A549 treated with AZD9567 at 1 μM for 4 hours (cell line): ENCODE results near the gene CDH15. TPM values are rescaled to one million over a fixed set of nuclear protein-coding genes. Genes with fewer than 3 reads are reported as not detected.

ENCODE experiments used
- total RNA-seq: library from RNA; stranded (reverse); fragments of 200-300 nt; extraction: Qiagen RNA extraction; gene quantifications from 5 replicates; pipeline ENCODE4 v1.2.3, GENCODE V29; 2022; ENCODE audit not compliant: insufficient read depth

The CDH15 gene, protein sequence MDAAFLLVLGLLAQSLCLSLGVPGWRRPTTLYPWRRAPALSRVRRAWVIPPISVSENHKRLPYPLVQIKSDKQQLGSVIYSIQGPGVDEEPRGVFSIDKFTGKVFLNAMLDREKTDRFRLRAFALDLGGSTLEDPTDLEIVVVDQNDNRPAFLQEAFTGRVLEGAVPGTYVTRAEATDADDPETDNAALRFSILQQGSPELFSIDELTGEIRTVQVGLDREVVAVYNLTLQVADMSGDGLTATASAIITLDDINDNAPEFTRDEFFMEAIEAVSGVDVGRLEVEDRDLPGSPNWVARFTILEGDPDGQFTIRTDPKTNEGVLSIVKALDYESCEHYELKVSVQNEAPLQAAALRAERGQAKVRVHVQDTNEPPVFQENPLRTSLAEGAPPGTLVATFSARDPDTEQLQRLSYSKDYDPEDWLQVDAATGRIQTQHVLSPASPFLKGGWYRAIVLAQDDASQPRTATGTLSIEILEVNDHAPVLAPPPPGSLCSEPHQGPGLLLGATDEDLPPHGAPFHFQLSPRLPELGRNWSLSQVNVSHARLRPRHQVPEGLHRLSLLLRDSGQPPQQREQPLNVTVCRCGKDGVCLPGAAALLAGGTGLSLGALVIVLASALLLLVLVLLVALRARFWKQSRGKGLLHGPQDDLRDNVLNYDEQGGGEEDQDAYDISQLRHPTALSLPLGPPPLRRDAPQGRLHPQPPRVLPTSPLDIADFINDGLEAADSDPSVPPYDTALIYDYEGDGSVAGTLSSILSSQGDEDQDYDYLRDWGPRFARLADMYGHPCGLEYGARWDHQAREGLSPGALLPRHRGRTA
- total RNA-seq: 0.07 to 0.15 TPM (median 0.13 TPM) in 4 of 5 replicates, not detected in the other

DNA sequence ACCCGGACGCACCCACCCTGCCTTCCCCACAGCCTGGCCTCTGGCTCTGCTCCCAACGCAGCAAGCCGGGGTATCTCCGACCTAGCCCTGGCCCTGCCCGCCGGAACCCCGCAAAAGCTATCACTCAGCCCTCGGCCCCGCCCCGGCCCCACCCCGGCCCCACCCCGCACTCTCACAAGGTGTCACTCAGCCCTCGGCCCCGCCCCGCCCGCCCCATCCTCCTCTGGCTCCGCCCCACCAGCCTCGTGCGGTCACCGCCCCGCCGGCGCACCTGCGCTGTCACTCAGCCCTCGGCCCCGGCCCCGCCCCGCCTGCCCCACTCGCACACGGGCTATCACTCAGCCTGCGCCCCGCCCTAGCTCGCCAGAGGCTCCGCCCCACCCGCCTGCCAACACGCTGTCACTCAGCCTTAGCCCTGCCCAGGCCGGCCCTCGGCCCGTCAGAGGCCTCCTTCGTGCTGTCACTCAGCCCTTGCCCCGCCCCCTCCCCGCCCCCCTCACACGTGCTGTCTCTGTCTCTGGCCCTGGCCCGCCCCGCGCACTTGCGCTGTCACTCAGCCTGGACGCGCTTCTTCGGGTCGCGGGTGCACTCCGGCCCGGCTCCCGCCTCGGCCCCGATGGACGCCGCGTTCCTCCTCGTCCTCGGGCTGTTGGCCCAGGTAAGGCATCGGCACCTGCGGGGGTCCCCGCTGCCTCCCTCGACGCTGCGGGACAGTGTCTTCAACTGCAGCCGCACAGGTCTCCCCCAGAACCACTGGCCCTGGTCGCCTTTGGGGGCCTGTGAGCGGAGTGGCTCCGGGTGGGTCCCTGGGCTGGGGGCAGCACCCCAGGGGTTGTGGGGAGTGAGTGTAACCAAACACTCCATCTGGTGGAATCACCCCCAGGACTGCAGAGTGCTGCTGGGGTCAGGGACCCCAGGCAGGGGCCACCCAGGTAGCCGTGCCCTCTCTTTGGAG is at the start of gene CDH15:
TSS of gene CDH15 (plus strand) at position 533 of the 955 bp plus-strand sequence. CDS start at position 617, 84 bp downstream.

DNA sequence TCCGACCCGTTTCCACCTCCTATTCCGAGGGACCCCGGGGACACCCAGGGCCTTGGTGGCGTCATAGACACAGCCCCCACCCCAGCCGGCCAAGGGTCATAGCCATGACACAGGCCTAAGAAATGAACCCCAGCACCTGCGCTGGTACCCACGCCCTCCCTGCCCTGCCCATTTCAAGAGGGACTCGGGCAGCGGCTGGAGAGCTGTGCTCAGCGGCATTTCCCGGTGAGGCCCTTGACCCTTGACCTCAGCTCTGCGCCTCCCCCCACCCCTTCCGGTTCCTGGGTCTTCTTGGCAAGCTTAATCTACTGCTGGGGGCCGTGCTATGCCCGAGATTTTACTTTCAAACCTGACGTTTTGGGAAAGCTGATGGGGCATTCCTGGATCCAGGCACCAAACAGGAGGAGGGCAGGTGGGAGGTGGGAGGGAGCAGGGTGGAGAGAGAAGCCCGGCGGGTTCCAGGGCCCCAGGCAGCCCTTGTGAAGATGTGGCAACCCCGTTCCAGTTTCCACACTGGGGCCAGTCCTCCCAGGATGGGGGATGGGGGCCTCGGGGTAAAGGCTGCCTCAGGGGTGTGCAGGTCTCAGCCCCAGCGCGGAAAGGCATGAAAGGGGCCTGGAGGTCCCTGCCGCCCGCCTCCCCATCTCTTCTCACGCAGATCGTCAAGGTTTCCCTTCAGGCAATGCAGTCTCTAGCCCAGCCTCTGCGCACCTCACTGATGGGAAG is 28.7 kb downstream of the CDH15 start, which contains the start of gene SLC22A31:
TSS of gene SLC22A31 (minus strand) at position 414 of the 726 bp plus-strand sequence. CDS start at position 378, 36 bp downstream.

DNA sequence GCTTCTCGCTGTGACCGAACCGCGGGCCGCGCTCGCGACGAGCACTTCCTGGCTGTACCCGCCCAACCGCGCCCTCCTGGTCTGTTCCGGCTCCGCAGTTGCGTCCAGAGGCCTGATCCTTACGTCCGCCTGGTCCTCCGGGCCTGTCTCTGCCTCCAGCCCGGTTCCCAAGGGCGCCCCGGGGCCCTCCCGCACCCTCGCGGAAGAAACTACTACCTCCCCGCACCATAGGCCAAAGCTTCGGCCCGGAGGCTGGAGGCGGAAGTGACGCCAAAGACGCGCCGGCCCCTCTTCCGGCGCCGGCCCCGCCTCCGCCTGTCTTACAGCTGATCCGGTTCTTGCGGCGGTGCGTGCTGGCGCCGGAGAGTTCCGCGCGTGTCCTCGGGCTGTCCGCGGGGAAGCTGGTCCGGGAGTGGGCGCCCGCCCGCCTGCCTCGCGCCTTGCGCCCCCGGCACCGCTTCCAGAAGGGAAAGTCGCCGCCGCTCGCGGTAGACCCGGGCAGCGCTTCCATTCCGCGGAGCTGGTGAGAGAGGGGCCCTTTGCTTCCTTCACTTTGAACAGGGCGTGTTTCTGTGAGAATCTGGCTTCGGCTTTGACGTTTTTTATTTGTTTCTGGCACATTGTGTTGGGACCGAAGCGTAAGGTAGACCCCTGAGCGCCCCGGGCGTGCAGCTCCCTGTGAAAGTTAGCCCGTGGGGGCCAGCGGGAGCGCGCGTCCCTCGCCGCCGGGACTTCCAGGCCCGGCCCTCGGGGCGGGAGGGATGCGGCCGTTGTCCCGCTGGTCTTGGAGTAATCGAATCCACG is 46.0 kb downstream of the CDH15 start, which contains the start of gene ZNF778:
TSS of gene ZNF778 (plus strand) at position 316 of the 804 bp plus-strand sequence. CDS start 3,425 bp downstream, outside the sequence.

Other genes with a start within 250 kb of the CDH15 start
- 0.42 to 0.65 TPM (median 0.59 TPM) in 5 replicates for gene CBFA2T3, start 194.5 kb upstream of the CDH15 start, total RNA-seq
- 17.7 to 20.6 TPM (median 20.2 TPM) in 5 replicates for gene ACSF3, start 77.9 kb upstream of the CDH15 start, total RNA-seq
- 1.1 to 4.8 TPM (median 1.7 TPM) in 5 replicates for gene SLC22A31, start 28.8 kb downstream of the CDH15 start, total RNA-seq
- 7.9 to 14.1 TPM (median 9.9 TPM) in 5 replicates for gene ZNF778, start 46.0 kb downstream of the CDH15 start, total RNA-seq